ENCODE measurements around the gene KRTAP12-1.

The KRTAP12-1 gene

DNA sequence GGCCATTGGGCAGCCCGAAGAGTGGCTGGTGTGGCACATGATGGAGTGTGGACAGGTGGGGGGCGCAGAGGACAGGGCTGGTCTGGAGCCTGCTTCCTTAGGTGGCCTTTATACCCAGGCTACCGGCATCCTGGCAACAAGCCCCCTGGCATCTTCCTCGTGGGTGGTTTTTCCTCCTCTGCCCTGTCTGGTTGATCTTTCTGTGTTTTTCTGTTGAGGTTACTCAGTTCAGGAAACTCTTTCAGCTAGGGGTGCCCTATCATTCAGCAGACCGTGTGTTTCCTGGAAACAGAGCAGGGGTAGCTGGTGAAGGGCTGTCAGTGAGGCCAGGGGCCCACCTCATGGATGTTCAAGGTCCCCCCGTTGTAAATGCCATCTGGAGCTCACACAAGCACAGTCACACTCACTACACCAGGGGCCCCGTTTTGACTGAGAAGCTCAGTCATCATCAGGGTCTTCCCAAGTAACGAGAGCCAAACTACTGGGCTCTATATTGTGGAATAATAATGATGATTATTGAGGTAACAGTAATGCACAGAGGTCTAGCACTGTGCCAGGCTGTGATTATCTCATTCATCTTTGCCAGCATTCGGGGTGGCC, 27.3 kb downstream of the KRTAP12-1 start, which contains the start of gene KRTAP12-4:
Gene KRTAP12-4, minus strand, starts transcription at position 84 of the 600 bp plus-strand sequence. Its CDS starts 45 bp downstream, at position 39.
- Histone ChIP-seq H3K36me3 (no peaks in the 10 kb centered on the region), H3K27me3 (ENCODE audit: insufficient read depth, low read depth, severe bottlenecking) (no peaks in the 10 kb centered on the region), H3K9me3 (ENCODE audit: severe bottlenecking) (peaks cover 9% of the 10 kb centered on the region), H3K27ac (no peak within 1 kb of the TSS), H3K4me3 (ENCODE audit: low read depth, low read length) (no peak within 1 kb of the TSS)
- TF ChIP-seq, protein P1, sequence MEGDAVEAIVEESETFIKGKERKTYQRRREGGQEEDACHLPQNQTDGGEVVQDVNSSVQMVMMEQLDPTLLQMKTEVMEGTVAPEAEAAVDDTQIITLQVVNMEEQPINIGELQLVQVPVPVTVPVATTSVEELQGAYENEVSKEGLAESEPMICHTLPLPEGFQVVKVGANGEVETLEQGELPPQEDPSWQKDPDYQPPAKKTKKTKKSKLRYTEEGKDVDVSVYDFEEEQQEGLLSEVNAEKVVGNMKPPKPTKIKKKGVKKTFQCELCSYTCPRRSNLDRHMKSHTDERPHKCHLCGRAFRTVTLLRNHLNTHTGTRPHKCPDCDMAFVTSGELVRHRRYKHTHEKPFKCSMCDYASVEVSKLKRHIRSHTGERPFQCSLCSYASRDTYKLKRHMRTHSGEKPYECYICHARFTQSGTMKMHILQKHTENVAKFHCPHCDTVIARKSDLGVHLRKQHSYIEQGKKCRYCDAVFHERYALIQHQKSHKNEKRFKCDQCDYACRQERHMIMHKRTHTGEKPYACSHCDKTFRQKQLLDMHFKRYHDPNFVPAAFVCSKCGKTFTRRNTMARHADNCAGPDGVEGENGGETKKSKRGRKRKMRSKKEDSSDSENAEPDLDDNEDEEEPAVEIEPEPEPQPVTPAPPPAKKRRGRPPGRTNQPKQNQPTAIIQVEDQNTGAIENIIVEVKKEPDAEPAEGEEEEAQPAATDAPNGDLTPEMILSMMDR (IDR thresholded peaks at IDR 0.05; ENCODE audit: low read depth, low read length), result no peak
- no peak for DNase-seq

DNA sequence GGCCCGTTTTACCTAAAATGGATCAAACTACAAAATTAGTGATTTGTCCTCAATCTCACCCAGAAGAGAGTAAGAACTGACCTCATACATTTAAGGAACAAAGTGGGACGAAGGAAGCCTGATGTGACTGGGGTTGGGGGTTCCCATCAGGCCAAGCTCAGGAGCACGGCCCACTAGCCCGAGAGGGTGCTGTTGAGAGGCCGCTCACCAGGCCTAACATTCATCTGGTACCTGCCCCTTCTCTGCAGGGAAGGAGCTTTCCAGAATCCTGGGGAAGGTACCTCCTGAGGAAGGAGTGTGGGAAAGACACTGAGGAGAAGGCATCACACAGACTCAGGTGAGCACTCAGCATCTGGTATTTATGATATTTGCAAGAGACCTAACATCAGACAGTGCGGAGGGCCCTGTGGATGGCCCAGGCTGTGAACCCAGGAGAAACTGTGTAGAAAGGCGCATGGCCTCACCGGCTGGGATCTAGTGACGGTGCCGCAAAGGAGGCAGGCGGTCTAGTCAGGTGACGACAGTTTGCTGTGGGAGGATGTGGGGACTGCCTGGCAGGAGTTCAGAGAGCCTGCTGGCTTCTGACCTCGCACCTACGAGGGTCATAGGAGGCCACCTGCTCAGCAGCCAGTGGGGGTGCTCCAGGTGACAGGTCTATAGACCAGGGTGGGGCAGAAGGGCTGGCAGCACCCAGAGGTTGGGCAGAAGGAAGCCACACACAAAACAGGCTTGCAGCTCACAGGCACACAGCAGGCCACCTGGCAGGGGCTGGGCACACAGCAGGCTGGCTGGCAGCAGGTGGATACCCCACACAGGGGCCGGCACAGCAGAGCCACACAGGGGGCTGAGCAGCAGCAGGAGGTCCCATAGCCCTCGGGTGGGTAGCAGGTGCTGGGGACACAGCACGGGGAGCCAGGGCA, 28.0 kb downstream of the KRTAP12-1 start:
- H3K27ac ChIP-seq, result no peak overlapping the region
- H3K4me3 ChIP-seq (ENCODE audit: low read depth, low read length), result no peak overlapping the region
- no peaks in the 10 kb centered on the region for H3K36me3 ChIP-seq
- TF ChIP-seq, protein P1 (IDR thresholded peaks at IDR 0.05; ENCODE audit: low read depth, low read length), result no peak
- no peak for DNase-seq
- H3K9me3 ChIP-seq (ENCODE audit: severe bottlenecking), result peaks cover 9% of the 10 kb centered on the region
- no peaks in the 10 kb centered on the region for H3K27me3 ChIP-seq (ENCODE audit: insufficient read depth, low read depth, severe bottlenecking)

DNA sequence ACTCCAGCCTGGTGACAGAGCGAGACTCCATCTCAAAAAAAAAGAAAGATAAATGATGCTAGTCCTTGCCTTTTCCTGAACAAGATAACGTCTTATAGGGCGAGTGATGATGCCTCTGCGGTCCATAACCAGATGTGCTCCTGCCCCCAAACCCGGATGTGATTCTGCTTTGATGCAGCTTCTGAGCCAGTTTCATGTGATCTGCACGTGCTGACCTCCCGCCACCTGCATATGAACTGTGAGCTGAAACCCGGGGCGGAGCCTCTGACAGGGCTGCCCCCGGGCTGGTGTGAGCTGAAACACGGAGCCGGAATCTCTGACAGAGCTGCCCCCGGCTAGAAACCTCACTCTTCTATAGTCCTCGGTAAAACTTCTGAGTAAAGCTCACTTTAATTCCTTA, 28.8 kb downstream of the KRTAP12-1 start:
- peaks cover 9% of the 10 kb centered on the region for H3K9me3 ChIP-seq (ENCODE audit: severe bottlenecking)
- H3K27ac ChIP-seq, result no peak overlapping the region

DNA sequence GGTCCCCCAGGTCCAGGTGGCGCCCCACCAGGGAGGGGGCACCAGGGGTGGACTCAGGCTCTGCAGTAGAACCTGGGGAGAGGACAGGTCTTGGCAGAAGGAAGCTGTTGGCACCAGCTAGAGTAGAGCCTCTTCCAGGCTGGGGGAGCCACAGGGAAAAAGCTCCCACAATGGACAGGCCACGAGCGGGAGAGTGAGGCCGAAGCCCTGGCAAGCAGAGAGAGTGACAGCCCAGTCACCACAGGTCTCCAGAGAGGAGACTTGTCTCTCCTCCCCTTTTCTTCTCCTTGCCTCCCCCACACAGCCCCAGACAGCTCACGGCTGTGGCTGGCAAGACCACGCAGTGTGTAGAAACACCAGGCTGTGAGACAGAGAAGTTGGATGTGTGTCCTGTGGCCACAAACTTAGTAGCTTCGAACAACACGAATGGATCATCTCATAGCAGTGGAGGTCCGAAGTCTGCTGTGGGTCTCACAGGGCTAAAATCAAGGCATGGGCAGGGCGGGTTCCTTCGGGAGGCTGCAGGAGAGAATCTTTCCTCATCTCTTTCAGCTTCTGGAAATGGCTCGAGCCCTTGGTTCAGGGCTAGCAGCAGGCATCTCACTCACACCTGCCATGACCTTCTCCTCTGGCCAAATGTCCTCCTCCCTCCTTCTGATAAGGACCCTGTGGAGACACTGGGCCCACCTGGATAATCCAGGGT, 30.8 kb downstream of the KRTAP12-1 start:
- TF ChIP-seq, protein P1 (IDR thresholded peaks at IDR 0.05; ENCODE audit: low read depth, low read length), result no peak
- DNase-seq, result no peak
- H3K36me3 ChIP-seq, result no peaks in the 10 kb centered on the region
- H3K27ac ChIP-seq, result no peak overlapping the region
- peaks cover 1% of the 10 kb centered on the region for H3K9me3 ChIP-seq (ENCODE audit: severe bottlenecking)
- no peak overlapping the region for H3K4me3 ChIP-seq (ENCODE audit: low read depth, low read length)
- no peaks in the 10 kb centered on the region for H3K27me3 ChIP-seq (ENCODE audit: insufficient read depth, low read depth, severe bottlenecking)

More for the DNA sequence above, 28.8 kb downstream of the KRTAP12-1 start:
- Histone ChIP-seq H3K4me3 (ENCODE audit: low read depth, low read length) (no peak overlapping the region), H3K36me3 (no peaks in the 10 kb centered on the region), H3K27me3 (ENCODE audit: insufficient read depth, low read depth, severe bottlenecking) (no peaks in the 10 kb centered on the region)
- no peak for DNase-seq
- TF ChIP-seq, protein P1 (IDR thresholded peaks at IDR 0.05; ENCODE audit: low read depth, low read length), result no peak

DNA sequence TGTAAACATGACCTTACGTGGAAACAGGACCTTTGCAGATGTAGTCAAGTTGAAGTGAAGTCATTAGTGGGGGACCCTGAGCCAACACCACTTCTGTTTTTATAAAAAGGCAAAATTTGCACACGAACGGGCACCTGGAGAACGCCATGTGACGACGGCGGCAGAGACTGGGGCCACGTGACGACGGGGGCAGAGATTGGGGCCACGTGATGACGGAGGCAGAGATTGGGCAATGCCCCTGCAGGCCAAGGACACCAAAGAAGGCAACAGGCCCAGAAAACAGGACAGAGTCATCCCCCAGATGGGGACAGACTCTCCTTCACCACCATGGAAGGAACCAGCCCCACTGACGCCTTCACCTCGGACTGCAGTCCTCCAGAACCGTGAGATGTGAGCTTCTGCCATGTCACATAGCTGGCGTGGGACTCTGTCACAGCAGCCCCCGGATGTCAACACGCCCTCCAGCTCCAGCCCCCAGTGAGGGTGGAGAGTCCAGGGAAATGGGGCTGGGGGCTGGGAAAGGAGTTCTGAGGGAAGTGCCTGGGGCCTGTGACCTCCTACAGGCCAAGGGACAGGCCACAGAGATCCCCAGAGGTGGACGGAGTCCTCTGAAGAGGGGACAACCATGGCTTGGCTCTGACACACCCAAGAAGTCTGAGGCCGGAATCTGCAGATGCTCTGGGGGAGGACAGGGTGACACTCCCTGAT, 31.5 kb downstream of the KRTAP12-1 start:
- H3K36me3 ChIP-seq, result no peaks in the 10 kb centered on the region
- no peak overlapping the region for H3K4me3 ChIP-seq (ENCODE audit: low read depth, low read length)
- H3K27me3 ChIP-seq (ENCODE audit: insufficient read depth, low read depth, severe bottlenecking), result no peaks in the 10 kb centered on the region
- DNase-seq, result no peak
- H3K9me3 ChIP-seq (ENCODE audit: severe bottlenecking), result peaks cover 1% of the 10 kb centered on the region
- TF ChIP-seq, protein P1 (IDR thresholded peaks at IDR 0.05; ENCODE audit: low read depth, low read length), result no peak
- no peak overlapping the region for H3K27ac ChIP-seq
